HepG2 (cell line): ENCODE measurements around the gene PPP1R9A. TPM values are rescaled to one million over a fixed set of nuclear protein-coding genes. Genes with fewer than 3 reads are reported as not detected.
A peak's percentile ranks its signal among the peaks of the same experiment; 100 is the strongest.

Source experiments
- ATAD3A ChIP-seq: sonication (generic); formaldehyde crosslinking; IDR thresholded peaks from 2 replicates; pipeline ENCODE4 v1.4.0; 2020; ENCODE audit warnings: missing genetic modification reagents
- EED ChIP-seq: sonication (generic); formaldehyde crosslinking; IDR thresholded peaks from 2 replicates; pipeline ENCODE4 v1.5.0; 2020; ENCODE audit warnings: mild to moderate bottlenecking, missing genetic modification reagents
- FOXA3 ChIP-seq: IDR thresholded peaks from 2 replicates; pipeline ENCODE4 v1.6.1; 2016; ENCODE audit warnings: missing genetic modification reagents, missing compliant biosample characterization
- HMG20A ChIP-seq: IDR thresholded peaks from 2 replicates; pipeline ENCODE4 v1.6.1; 2016; ENCODE audit warnings: borderline replicate concordance
- HNF4G ChIP-seq, 2 experiments: sonication (generic) in 1 of 2; formaldehyde crosslinking in 1 of 2; IDR thresholded peaks; 2 replicates each; pipeline versions ENCODE4 v1.4.0 to v1.6.1; 2011 to 2020; ENCODE audit warnings: borderline replicate concordance in 2 of 2, low read depth in 2 of 2, mild to moderate bottlenecking in 2 of 2, low read length in 1 of 2, missing genetic modification reagents in 1 of 2, moderate library complexity in 1 of 2
- HOXA3 ChIP-seq: sonication (generic); formaldehyde crosslinking; IDR thresholded peaks from 2 replicates; pipeline ENCODE4 v1.5.0; 2020; ENCODE audit warnings: missing genetic modification reagents
- NCOA1 ChIP-seq: sonication (generic); formaldehyde crosslinking; IDR thresholded peaks from 2 replicates; pipeline ENCODE4 v1.9.0; 2021; ENCODE audit warnings: missing genetic modification reagents
- SMC3 ChIP-seq: IDR thresholded peaks from 2 replicates; pipeline ENCODE4 v1.6.1; 2011; ENCODE audit warnings: low read length, improper control_type of control experiment
- SOX6 ChIP-seq, 2 experiments: fragments of 450-650 bp in 1 of 2; sonication (generic) in 1 of 2; formaldehyde crosslinking in 1 of 2; IDR thresholded peaks; 2 replicates each; pipeline versions ENCODE4 v1.4.0 to v1.6.1; 2017 to 2020; ENCODE audit warnings: antibody characterized with exemption in 1 of 2, mild to moderate bottlenecking in 1 of 2, missing genetic modification reagents in 1 of 2
- TCF12 ChIP-seq, 2 experiments: fragments of 450-650 bp in 1 of 2; sonication (generic) in 1 of 2; formaldehyde crosslinking in 1 of 2; IDR thresholded peaks; 2 replicates each; pipeline versions ENCODE4 v1.6.1 to v1.8.0; 2017 to 2022; ENCODE audit warnings: antibody characterized with exemption in 1 of 2, mild to moderate bottlenecking in 1 of 2, missing genetic modification reagents in 1 of 2, moderate library complexity in 1 of 2
- XBP1 ChIP-seq: sonication (generic); formaldehyde crosslinking; IDR thresholded peaks from 2 replicates; pipeline ENCODE4 v1.5.0; 2020; ENCODE audit warnings: missing genetic modification reagents
- ZNF3 ChIP-seq: IDR thresholded peaks from 2 replicates; pipeline ENCODE4 v1.7.0; 2017; ENCODE audit warnings: inconsistent platforms
- ZNF607 ChIP-seq: sonication (generic); formaldehyde crosslinking; IDR thresholded peaks from 2 replicates; pipeline ENCODE4 v1.5.1; 2020; ENCODE audit warnings: missing genetic modification reagents, mild to moderate bottlenecking, borderline replicate concordance
- ZNF678 ChIP-seq: sonication (generic); formaldehyde crosslinking; IDR thresholded peaks from 2 replicates; pipeline ENCODE4 v1.4.0; 2020; ENCODE audit warnings: mild to moderate bottlenecking, missing genetic modification reagents
- ZNF724P ChIP-seq: sonication (generic); formaldehyde crosslinking; IDR thresholded peaks from 2 replicates; pipeline ENCODE4 v1.8.0; 2022; ENCODE audit warnings: missing genetic modification reagents, borderline replicate concordance
- ZSCAN25 ChIP-seq: sonication (generic); formaldehyde crosslinking; IDR thresholded peaks from 2 replicates; pipeline ENCODE4 v1.8.0; 2022; ENCODE audit warnings: mild to moderate bottlenecking, missing genetic modification reagents
- polyA plus RNA-seq, 8 experiments: library from polyadenylated mRNA; depleted of rRNA in 3 of 8; stranded (reverse) in 7 of 8; unstranded in 1 of 8; fragments of >200 nt; fragmentation: Illumina TruSeq in 4 of 8; extraction: Trizol in 4 of 8; gene quantifications; 2 replicates each; pipeline versions ENCODE4 v1.2.1 to v1.2.3, GENCODE V29; 2011 to 2016; ENCODE audit warnings: low read depth in 4 of 8, missing spikeins in 1 of 8, mixed read lengths in 1 of 8; ENCODE audit not compliant: insufficient read depth in 1 of 8
- total RNA-seq, 5 experiments: library from RNA; depleted of rRNA; stranded (reverse); fragments of >200 nt; fragmentation: Illumina TruSeq; extraction: Trizol; gene quantifications; 2 replicates each; pipeline ENCODE4 v1.2.3, GENCODE V29; 2016; ENCODE audit warnings: low read depth in 1 of 5
- TF ChIP-seq, protein P1 (sequence below): IDR thresholded peaks from 2 replicates; pipeline ENCODE4 v1.6.1; 2016; ENCODE audit warnings: mild to moderate bottlenecking
- TF ChIP-seq, protein P2 (sequence below): sonication (generic); formaldehyde crosslinking; conservative IDR thresholded peaks from 2 replicates; pipeline ENCODE4 v1.4.0; 2020; ENCODE audit warnings: mild to moderate bottlenecking, missing genetic modification reagents, moderate library complexity
- TF ChIP-seq, protein P3 (sequence below): sonication (generic); formaldehyde crosslinking; IDR thresholded peaks from 2 replicates; pipeline ENCODE4 v1.4.0; 2020; ENCODE audit warnings: mild to moderate bottlenecking, missing genetic modification reagents
- TF ChIP-seq, protein P4 (sequence below): sonication (generic); formaldehyde crosslinking; IDR thresholded peaks from 2 replicates; pipeline ENCODE4 v1.4.0; 2020; ENCODE audit warnings: missing genetic modification reagents
- TF ChIP-seq, protein P5 (sequence below): sonication (generic); formaldehyde crosslinking; IDR thresholded peaks from 2 replicates; pipeline ENCODE4 v1.4.0; 2020; ENCODE audit warnings: missing genetic modification reagents
- TF ChIP-seq, protein P6 (sequence below): IDR thresholded peaks from 2 replicates; pipeline ENCODE4 v1.6.1; 2016

PPP1R9A gene
- total and polyA plus RNA-seq, 2 of the 13 experiments (the other 11 are each of a cell fraction or from before 2014, with no cell fraction given) = 11.4 to 31.9 TPM

DNA sequence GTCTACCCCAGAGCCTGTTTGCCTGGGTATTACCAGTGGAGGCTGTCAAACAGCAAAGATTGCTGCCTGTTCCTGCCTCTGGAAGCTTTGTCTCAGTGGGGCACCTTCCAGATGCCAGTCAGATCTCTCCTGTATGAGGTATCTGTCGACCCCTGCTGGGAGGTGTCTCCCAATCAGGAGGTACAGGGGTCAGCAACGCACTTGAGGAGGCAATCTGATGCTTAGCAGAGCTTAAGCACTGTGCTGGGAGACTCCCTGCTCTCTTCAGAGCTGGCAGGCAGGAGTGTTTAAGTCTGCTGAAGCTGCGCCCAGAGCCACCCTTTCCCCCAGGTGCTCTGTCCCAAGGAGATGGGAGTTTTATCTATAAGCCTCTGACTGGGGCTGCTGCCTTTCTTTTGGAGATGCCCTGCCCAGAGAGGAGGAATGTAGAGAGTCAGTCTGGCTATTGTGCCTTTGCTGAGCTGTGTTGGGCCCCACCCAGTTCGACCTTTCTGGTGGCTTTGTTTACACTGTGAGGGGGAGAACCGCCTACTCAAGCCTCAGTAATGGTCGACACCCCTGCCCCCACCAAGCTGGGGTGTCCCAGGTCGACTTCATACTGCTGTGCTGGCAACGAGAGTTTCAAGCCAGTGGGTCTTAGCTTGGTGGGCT is 62.2 kb downstream of the PPP1R9A start (continued):
- TF ChIP-seq TCF12 (IDR thresholded peaks at IDR 0.05) = no peak
- TF ChIP-seq TCF12 (CRISPR knock-in tag; IDR thresholded peaks at IDR 0.05) = no peak
- TF ChIP-seq FOXA3 = peak; percentile 76
- 0 out of 2 replicates have a peak, but pooled peaks have one; percentile 32 for TF ChIP-seq ZSCAN25
- TF ChIP-seq, protein P1, sequence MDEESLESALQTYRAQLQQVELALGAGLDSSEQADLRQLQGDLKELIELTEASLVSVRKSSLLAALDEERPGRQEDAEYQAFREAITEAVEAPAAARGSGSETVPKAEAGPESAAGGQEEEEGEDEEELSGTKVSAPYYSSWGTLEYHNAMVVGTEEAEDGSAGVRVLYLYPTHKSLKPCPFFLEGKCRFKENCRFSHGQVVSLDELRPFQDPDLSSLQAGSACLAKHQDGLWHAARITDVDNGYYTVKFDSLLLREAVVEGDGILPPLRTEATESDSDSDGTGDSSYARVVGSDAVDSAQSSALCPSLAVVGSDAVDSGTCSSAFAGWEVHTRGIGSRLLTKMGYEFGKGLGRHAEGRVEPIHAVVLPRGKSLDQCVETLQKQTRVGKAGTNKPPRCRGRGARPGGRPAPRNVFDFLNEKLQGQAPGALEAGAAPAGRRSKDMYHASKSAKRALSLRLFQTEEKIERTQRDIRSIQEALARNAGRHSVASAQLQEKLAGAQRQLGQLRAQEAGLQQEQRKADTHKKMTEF (CRISPR knock-in tag) = 0 out of 2 replicates have a peak, but pooled peaks have one; percentile 0
- TF ChIP-seq ZNF678 (CRISPR knock-in tag) = no peak
- no peak for TF ChIP-seq HMG20A (CRISPR knock-in tag)
- no peak for TF ChIP-seq ZNF607 (CRISPR knock-in tag)
- TF ChIP-seq XBP1 (CRISPR knock-in tag) = no peak
- TF ChIP-seq SOX6 (IDR thresholded peaks at IDR 0.05) = no peak
- peak; percentile 71 for TF ChIP-seq SOX6 (CRISPR knock-in tag; IDR thresholded peaks at IDR 0.05)
- TF ChIP-seq HOXA3 (CRISPR knock-in tag) = peak; percentile 37; the same call in 1 of the 2 replicates
- TF ChIP-seq, protein P2, sequence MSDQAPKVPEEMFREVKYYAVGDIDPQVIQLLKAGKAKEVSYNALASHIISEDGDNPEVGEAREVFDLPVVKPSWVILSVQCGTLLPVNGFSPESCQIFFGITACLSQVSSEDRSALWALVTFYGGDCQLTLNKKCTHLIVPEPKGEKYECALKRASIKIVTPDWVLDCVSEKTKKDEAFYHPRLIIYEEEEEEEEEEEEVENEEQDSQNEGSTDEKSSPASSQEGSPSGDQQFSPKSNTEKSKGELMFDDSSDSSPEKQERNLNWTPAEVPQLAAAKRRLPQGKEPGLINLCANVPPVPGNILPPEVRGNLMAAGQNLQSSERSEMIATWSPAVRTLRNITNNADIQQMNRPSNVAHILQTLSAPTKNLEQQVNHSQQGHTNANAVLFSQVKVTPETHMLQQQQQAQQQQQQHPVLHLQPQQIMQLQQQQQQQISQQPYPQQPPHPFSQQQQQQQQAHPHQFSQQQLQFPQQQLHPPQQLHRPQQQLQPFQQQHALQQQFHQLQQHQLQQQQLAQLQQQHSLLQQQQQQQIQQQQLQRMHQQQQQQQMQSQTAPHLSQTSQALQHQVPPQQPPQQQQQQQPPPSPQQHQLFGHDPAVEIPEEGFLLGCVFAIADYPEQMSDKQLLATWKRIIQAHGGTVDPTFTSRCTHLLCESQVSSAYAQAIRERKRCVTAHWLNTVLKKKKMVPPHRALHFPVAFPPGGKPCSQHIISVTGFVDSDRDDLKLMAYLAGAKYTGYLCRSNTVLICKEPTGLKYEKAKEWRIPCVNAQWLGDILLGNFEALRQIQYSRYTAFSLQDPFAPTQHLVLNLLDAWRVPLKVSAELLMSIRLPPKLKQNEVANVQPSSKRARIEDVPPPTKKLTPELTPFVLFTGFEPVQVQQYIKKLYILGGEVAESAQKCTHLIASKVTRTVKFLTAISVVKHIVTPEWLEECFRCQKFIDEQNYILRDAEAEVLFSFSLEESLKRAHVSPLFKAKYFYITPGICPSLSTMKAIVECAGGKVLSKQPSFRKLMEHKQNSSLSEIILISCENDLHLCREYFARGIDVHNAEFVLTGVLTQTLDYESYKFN (CRISPR knock-in tag) = peak; percentile 33; the same call in 1 of the 2 replicates
- no peak for TF ChIP-seq ZNF3 (CRISPR knock-in tag)
- no peak for TF ChIP-seq HNF4G (IDR thresholded peaks at IDR 0.05; ENCODE audit: borderline replicate concordance, low read depth, low read length)
- TF ChIP-seq HNF4G (CRISPR knock-in tag; IDR thresholded peaks at IDR 0.05; ENCODE audit: borderline replicate concordance, low read depth) = no peak
- no peak for TF ChIP-seq ZNF724P
- TF ChIP-seq SMC3 = no peak
- TF ChIP-seq, protein P3, sequence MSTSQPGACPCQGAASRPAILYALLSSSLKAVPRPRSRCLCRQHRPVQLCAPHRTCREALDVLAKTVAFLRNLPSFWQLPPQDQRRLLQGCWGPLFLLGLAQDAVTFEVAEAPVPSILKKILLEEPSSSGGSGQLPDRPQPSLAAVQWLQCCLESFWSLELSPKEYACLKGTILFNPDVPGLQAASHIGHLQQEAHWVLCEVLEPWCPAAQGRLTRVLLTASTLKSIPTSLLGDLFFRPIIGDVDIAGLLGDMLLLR (CRISPR knock-in tag) = no peak
- TF ChIP-seq, protein P4, sequence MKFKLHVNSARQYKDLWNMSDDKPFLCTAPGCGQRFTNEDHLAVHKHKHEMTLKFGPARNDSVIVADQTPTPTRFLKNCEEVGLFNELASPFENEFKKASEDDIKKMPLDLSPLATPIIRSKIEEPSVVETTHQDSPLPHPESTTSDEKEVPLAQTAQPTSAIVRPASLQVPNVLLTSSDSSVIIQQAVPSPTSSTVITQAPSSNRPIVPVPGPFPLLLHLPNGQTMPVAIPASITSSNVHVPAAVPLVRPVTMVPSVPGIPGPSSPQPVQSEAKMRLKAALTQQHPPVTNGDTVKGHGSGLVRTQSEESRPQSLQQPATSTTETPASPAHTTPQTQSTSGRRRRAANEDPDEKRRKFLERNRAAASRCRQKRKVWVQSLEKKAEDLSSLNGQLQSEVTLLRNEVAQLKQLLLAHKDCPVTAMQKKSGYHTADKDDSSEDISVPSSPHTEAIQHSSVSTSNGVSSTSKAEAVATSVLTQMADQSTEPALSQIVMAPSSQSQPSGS (CRISPR knock-in tag) = 0 out of 2 replicates have a peak, but pooled peaks have one; percentile 17
- TF ChIP-seq EED (CRISPR knock-in tag) = no peak
- TF ChIP-seq, protein P5, sequence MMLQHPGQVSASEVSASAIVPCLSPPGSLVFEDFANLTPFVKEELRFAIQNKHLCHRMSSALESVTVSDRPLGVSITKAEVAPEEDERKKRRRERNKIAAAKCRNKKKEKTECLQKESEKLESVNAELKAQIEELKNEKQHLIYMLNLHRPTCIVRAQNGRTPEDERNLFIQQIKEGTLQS = no peak
- no peak for TF ChIP-seq ATAD3A (CRISPR knock-in tag)
- TF ChIP-seq, protein P6, sequence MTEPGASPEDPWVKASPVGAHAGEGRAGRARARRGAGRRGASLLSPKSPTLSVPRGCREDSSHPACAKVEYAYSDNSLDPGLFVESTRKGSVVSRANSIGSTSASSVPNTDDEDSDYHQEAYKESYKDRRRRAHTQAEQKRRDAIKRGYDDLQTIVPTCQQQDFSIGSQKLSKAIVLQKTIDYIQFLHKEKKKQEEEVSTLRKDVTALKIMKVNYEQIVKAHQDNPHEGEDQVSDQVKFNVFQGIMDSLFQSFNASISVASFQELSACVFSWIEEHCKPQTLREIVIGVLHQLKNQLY = no peak
- 0 out of 2 replicates have a peak, but pooled peaks have one; percentile 35 for TF ChIP-seq NCOA1 (CRISPR knock-in tag)
